OCI-LY7 (cell line): ENCODE data around the gene NCKAP5.

Experiments
- EZH2phosphoT487 ChIP-seq: fragments of 200-600 bp; sonication (generic); IDR thresholded peaks from 2 replicates; pipeline ENCODE4 v1.6.1; 2018; ENCODE audit warnings: low read depth, borderline replicate concordance, mild to moderate bottlenecking, mixed run types, antibody characterized with exemption, low read length, moderate library complexity, mixed read lengths
- TF ChIP-seq, protein P1 (sequence below): fragments of 200-600 bp; sonication (generic); conservative IDR thresholded peaks from 2 replicates; pipeline ENCODE4 v1.5.1; 2014; ENCODE audit warnings: mild to moderate bottlenecking, antibody characterized with exemption, low read length, moderate library complexity, mixed read lengths

GRCh38 chr2:133352719-133353118 is 215.5 kb downstream of the NCKAP5 start:
- TF ChIP-seq, protein P1, sequence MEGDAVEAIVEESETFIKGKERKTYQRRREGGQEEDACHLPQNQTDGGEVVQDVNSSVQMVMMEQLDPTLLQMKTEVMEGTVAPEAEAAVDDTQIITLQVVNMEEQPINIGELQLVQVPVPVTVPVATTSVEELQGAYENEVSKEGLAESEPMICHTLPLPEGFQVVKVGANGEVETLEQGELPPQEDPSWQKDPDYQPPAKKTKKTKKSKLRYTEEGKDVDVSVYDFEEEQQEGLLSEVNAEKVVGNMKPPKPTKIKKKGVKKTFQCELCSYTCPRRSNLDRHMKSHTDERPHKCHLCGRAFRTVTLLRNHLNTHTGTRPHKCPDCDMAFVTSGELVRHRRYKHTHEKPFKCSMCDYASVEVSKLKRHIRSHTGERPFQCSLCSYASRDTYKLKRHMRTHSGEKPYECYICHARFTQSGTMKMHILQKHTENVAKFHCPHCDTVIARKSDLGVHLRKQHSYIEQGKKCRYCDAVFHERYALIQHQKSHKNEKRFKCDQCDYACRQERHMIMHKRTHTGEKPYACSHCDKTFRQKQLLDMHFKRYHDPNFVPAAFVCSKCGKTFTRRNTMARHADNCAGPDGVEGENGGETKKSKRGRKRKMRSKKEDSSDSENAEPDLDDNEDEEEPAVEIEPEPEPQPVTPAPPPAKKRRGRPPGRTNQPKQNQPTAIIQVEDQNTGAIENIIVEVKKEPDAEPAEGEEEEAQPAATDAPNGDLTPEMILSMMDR: no peak
- no peak for TF ChIP-seq EZH2phosphoT487
